K562 (cell line): ENCODE measurements around the gene ABHD4.
"Not testable (repeated sequence)": the region's sequence is repeated elsewhere in the genome, so short reads cannot be mapped to it uniquely, and the experiment has no call there.

Experiments used
- BMI1 ChIP-seq: fragments of 150-350 bp; IDR thresholded peaks from 2 replicates; pipeline ENCODE4 v1.6.1; 2014; ENCODE audit warnings: low read length
- CTCF ChIP-seq, 3 experiments: IDR thresholded peaks in 2 of 3; conservative IDR thresholded peaks in 1 of 3; 2 replicates each; pipeline ENCODE4 v1.5.1; 2011 to 2012; ENCODE audit warnings: low read length in 3 of 3, mild to moderate bottlenecking in 3 of 3, control low read depth in 2 of 3, improper control_type of control experiment in 1 of 3, inconsistent platforms in 1 of 3, low read depth in 1 of 3, mixed read lengths in 1 of 3, moderate library complexity in 1 of 3; ENCODE audit not compliant: insufficient read depth in 2 of 3
- IRF2 ChIP-seq: sonication (generic); formaldehyde crosslinking; IDR thresholded peaks from 2 replicates; pipeline ENCODE4 v1.8.1; 2022; ENCODE audit warnings: mild to moderate bottlenecking, missing genetic modification reagents
- JUNB ChIP-seq: fragments of 450-650 bp; formaldehyde crosslinking; conservative IDR thresholded peaks from 2 replicates; pipeline ENCODE4 v1.4.0; 2020; ENCODE audit warnings: mild to moderate bottlenecking
- MAX ChIP-seq: sonication (generic); formaldehyde crosslinking; IDR thresholded peaks from 2 replicates; pipeline ENCODE4 v1.9.0; 2022; ENCODE audit warnings: mild to moderate bottlenecking, missing genetic modification reagents
- SNRNP70 ChIP-seq: fragments of 200-400 bp; formaldehyde crosslinking; optimal IDR thresholded peaks from 2 replicates; pipeline ENCODE3; 2017; ENCODE audit warnings: low read depth, low read length
- TGIF2 ChIP-seq: sonication (generic); formaldehyde crosslinking; IDR thresholded peaks from 2 replicates; pipeline ENCODE4 v1.8.1; 2022; ENCODE audit warnings: mild to moderate bottlenecking, missing genetic modification reagents, moderate library complexity

DNA sequence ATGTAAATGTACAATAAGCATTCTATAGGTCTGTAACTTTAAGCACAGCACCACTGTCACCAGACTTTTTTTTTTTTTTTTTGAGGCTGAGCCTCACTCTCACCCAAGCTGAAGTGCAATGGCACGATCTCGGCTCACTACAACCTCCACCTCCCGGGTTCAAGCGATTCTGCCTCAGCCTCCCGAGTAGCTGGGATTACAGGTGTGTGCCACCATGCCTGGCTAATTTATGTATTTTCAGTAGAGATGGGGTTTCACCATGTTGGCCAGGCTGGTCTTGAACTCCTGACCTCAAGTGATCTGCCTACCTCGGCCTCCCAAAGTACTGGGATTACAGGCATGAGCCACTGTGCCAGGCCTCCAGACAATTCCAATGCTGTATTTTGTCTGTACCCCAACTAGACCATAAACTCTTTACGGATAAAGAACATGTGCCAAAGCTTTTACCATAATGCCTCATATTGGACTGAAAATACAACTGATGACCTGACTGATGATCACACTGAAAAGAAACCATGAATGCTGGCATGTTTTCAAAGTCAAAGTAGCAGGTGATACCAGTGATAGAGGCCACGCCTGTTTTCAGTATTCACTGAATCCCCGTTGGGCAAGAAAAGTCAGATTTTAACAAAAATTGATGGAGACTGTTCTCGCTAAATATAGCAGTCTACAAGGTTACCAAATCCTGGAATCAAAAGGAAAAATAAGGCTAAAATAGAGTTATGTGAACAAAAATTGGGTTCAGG lies 10.2 kb upstream of the ABHD4 start:
- TF ChIP-seq BMI1; MAX (CRISPR knock-in tag); JUNB (CRISPR knock-in tag); CTCF (IDR thresholded peaks at IDR 0.05 in 2 of 3, conservative IDR thresholded peaks at IDR 0.05 in 1 of 3; ENCODE audit: insufficient read depth in 2 of 3, low read depth in 1 of 3, low read length in 3 of 3); SNRNP70; TGIF2; IRF2 (CRISPR knock-in tag): not testable (repeated sequence)
